ENCODE results near the gene EPM2A.
"Not testable (repeated sequence)": the region's sequence is repeated elsewhere in the genome, so short reads cannot be mapped to it uniquely, and the experiment has no call there.

Gene EPM2A
- 2.5 to 19.9 (median 11.4) reads per million in 18 experiments for total RNA-seq

GRCh38 chr6:145735356-145736165 is at the start of gene EPM2A:
Gene EPM2A (minus strand): TSS chr6:145735520. CDS start chr6:145735498, 22 bp downstream.
- DNase-seq: peak; percentile 77 to 88

DNA sequence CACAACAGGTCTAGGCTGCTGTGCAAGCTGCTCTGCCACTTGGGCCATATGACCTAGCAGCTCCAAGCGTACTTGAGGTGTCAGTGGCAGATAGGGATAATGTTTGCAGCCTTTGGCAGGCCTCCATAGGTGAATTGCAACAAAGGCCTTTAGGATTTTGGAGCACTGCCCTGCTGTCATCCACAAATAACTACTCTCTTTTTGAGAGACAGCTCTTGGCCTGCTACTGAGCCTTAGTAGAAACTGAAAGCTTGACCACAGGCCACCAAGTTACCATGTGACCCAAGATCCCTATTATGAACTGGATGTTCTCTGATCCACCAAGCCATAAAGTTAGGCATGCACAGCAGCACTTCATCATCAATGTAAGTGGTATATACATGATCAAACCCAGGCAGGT is 49.4 kb upstream of the EPM2A start:
- DNase-seq: no peak

DNA sequence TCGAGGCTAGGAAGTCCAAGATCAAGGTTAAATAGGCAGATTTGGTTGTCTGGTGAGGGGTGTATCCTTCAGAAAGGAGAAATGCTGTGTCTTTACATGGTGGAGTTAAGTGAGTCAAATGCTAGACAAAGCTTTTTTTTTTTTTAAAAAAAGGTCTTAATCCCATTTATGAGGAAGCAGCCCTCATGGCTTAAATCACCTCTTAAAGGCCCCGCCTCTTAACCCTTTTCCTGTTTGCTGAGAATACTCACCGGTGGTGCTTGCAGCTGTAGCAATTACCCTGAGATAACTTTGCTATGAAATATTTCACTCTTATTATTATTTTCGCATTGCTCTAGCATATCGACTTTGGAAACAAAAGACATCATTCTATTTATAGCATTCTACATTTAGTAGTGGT is 48.5 kb upstream of the EPM2A start:
- DNase-seq: no peak

- DNase-seq: no peak
Observed at GRCh38 chr6:145772846-145773245, 37.5 kb upstream of the EPM2A start.

DNA sequence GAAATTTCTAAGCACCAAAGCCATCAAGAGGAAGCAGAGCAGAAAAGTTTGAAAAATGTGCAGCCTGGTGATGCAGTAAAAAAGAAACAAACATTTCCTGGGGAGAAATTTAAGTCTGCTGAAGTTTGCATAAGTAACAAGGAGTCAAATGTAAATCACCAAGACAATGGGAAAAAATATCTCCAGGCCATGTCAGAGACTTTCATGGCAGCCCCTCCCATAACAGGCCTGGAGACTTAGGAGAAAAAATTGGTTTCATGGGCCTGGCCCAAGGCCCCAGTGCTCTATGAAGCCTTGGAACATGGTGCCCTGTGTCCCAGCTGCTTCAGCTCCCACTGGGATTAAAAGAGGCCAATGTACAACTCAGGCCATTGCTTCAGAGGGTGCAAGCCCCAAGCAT is 30.1 kb upstream of the EPM2A start:
- no peak for DNase-seq

GRCh38 chr6:145763742-145764141 is 28.4 kb upstream of the EPM2A start:
- no peak for DNase-seq

GRCh38 chr6:145761584-145761983 is 26.3 kb upstream of the EPM2A start:
- DNase-seq: no peak

DNA sequence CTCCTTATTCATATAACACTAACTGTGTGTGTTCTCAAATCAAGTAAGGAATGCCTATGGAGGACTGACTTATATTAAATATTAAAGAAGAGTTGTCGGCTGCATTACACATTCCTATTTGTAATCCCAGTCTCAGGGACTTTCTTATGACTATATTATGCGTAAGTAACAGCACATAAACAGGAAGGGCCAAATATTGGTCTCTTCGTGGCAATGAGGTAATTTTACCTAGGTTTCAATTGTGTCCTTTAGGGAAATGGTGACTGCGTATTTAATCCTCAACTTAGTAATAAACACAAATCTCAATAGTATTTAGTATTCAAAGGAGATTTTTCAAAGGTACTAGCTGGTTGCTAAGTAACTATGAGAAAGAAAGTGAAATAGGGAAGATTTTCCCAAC is 22.8 kb upstream of the EPM2A start:
- peak; percentile 16 to 24 for DNase-seq

DNA sequence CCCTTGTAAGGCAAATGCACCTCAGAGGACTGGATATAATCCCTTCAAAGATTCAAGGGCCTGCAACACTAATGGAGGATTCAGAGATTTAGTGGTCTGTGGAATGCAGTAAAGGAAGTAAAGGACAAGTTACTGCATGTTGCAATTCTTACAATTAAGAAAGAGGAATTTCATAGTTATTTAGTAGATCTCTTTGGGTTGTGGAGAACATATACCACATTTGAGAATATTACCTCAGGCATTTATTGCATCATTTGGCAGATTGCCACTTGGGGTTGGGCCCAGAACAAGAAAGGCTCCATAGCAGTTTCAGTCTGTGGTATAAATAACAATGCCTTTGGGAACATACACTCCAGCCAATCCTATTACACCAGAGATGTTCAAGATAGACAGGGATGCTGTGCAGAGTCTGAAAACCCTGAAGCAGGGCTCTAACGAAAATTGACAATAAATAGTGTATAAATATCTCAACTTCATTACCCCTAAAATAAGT is 20.9 kb upstream of the EPM2A start:
- DNase-seq: peak; percentile 84 to 95

- DNase-seq: no peak
Observed at GRCh38 chr6:145755682-145756081, 20.4 kb upstream of the EPM2A start.

GRCh38 chr6:145752638-145753037 is 17.3 kb upstream of the EPM2A start:
- DNase-seq: no peak

- peak; percentile 14 to 17 for DNase-seq
Observed at GRCh38 chr6:145749632-145750031, 14.3 kb upstream of the EPM2A start.

DNA sequence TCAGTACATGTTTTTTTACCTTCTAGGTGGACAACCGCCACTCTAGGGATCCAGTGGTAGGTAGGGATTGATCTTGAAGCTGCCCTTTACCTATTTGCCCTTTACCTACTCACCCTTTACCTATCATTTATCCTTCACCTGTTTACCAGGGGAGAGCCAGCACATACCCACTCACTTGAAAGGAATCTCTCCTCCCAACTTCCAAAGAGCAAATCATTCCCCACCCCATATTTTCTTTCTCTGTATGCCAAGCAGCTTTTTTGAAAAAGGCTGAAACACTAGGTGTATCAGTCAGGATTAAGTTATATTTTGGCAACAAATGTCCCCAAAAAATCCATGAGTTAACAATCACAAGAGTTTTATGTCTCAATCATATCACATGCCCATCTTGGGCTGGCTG is 10.5 kb upstream of the EPM2A start:
- DNase-seq: no peak

- DNase-seq: no peak
Observed at GRCh38 chr6:145744619-145745018, 9.3 kb upstream of the EPM2A start.

DNA sequence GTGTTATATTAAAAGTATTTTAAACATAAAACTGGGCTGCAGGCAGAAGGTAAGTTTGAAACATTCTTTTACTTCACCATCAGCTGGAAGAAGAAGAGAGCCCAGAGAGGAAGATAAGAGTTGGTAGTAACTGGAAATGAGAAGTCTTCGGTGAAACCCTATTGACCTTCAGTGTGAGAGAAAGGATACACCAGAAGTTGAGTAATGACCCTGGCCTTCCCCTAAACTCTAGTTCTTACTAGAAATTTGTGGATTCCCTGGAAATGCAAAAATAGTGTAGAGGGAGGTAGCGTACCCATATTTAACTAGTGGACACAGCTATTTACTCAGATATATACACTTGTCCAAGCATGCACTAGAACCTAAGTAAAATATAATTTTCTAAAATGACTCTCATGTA is 8.0 kb upstream of the EPM2A start:
- peak; percentile 25 to 40 for DNase-seq

DNA sequence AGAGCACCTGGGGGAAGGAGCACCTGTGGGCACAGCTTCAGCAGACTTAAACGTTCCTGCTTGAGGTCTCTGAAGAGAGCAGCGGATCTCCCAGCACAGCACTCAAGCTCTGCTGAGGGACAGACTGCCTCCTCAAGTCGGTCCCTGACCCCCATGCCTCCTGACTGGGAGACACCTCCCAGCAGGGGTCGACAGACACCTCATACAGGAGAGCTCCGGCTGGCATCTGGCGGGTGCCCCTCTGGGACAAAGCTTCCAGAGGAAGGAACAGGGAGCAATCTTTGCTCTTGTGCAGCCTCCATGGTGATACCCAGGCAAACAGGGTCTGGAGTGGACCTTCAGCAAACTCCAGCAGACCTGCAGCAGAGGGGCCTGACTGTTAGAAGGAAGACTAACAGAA is 7.2 kb upstream of the EPM2A start:
- DNase-seq: not testable (repeated sequence)

DNA sequence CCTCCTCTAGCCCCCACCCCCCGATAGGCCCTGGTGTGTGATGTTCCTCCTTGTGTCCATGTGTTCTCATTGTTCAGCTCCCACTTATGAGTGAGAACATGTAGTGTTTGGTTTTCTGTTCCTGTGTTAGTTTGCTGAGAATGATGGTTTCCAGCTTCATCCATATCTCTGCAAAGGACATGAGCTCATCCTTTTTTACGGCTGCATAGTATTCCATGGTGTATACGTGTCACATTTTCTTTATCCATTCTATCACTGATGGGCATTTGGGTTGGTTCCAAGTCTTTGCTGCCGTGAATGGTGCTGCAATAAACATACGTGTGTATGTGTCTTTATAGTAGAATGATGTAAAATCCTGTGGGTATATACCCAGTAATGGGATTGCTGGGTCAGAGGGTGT is 4.4 kb upstream of the EPM2A start:
- not testable (repeated sequence) for DNase-seq

DNA sequence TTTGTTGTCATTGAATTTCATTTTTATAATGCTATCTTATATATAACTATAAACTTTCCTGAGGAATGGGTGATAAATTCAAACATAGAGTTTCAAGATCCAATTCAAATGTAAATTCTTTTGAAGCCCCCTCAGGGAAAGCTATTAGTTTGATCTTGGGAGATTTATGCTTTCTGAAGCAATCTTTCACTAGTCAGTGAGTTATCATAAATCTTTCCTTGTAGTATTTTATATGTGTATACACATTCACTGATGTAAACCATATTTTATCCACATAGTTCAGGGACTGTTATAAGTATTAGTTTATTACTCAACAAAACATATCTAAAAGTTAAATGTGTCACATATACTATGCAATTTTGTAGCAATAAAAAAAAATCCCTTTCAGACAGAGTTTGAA is 2.9 kb upstream of the EPM2A start:
- DNase-seq: no peak

- DNase-seq: no peak
Observed at GRCh38 chr6:145736661-145737144, 1.4 kb upstream of the EPM2A start.

DNA sequence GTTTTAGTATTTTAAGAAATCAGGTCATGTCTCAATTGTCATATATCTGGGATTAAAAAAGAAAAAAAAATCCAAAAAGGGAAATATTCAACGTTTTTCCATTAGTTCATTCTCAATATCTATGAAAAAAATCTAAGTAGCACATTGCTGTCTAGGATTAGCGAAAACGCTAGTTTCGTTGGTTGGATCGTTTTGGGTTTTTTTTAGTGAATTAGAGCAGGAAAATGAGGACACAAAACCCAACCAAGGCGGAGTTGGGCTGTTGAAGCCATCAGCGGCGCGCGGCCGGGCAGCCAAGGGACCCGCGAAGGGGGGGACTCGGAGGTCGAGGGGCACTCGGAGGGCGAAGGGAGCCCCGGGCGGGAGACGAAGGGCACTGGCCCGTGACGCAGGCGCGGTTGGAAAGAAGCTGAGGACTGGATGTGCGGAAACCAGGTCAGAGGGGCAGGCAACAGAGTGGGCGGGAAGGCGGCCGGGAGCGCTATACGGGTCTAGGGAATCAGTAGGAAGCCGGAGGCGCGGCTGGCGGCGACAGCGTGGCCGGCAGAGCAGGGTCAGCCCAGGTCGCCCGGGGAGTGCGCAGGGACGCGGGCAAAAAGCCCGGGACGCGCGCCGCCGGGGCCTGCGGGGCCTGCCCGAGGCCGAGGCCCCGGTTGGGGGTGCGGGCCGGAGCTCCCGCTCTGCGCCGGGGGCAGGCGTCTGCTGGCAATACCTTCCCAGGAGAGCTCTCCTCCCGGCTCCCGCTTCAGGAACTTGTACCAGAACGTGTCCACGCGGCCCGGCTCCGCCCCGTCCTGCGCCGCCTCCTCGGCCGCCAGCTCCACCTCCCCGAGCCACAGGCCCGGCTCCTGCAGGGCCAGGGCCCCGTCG is 599 bp downstream of the EPM2A start:
- peak; percentile 80 to 91 for DNase-seq

GRCh38 chr6:145733810-145734209 is 1.5 kb downstream of the EPM2A start:
- DNase-seq: peak in 1 of 2 donors; percentile 14

DNA sequence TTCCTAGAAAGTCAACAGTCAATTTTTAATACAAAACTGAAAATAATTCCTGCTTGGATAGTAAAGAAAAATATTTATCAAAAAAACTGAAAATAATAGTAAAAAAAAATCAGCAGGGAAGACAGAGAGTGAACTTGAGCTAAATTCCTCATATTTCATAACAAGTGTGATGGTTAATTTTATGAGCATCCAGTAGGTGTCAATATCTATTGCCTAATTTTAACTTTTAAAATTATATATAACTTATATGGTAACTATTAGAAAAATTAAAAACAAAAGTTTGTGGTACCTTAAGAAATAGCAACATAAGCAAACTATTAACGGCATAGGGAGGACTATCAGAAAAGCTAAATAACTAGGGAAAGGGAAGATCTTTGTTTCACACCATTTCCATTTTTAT is 2.1 kb downstream of the EPM2A start:
- no peak for DNase-seq

GRCh38 chr6:145731447-145731846 is 3.9 kb downstream of the EPM2A start:
- DNase-seq: no peak

All from inflammatory macrophage (primary cell).